ENCODE measurements around the gene TBC1D1. TPM values are rescaled to one million over a fixed set of nuclear protein-coding genes. Genes with fewer than 3 reads are reported as not detected.

The TBC1D1 gene
- total and polyA plus RNA-seq, 2 of the 8 experiments (the other 6 are each of a cell fraction or from before 2014, with no cell fraction given) = 96.9 to 162 TPM

DNA sequence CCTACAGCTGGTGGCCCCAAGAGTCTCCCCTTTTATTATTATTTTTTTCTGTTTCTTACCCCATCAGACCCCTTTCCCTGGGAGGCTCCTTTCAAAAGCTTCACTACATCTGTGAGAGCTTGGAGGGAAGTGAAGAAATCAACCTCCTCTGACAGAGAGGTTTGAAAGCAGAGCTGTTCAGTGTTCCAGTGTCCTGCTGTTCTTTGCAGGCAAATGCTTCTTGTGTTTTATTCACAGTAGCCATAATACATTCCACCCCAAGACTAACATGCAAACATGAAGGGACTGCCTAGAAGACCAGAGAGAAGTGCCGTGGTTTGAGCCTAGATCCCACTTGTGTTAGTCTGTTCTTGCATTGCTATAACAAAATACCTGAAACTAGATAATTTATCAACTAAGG, 261.4 kb downstream of the TBC1D1 start:
- Histone ChIP-seq H2BK5ac (ENCODE audit: low read depth, low read length) (no peak overlapping the region), H3K56ac (replicated peaks; ENCODE audit: insufficient read length, low read depth, low read length) (no peak overlapping the region), H3K4ac (replicated peaks; ENCODE audit: insufficient read length, low read depth, low read length) (no peak overlapping the region), H4K8ac (ENCODE audit: extremely low read depth, insufficient read depth, low read length) (no peak overlapping the region), H2BK12ac (ENCODE audit: low read depth, low read length) (no peak overlapping the region), H2BK20ac (ENCODE audit: low read length) (no peak overlapping the region), H2BK15ac (ENCODE audit: low read length) (no peak overlapping the region), H3K9ac (replicated peaks in 1 of 4; ENCODE audit: extremely low read depth in 1 of 4, low read depth in 3 of 4, low read length in 3 of 4) (no peak overlapping the region), H3K79me1 (ENCODE audit: low read depth, low read length) (no peaks in the 10 kb centered on the region), H4K20me1 (replicated peaks in 1 of 2; ENCODE audit: control insufficient read depth in 1 of 2, insufficient read depth in 2 of 2, low read length in 2 of 2) (no peaks in the 10 kb centered on the region), H3K23ac (ENCODE audit: insufficient read length) (no peak overlapping the region), H4K91ac (replicated peaks; ENCODE audit: insufficient read length, low read length) (no peak overlapping the region), H3K36me3 (ENCODE audit: control insufficient read depth in 2 of 4, insufficient read depth in 4 of 4, low read length in 3 of 4) (no peaks in the 10 kb centered on the region), H3K23me2 (ENCODE audit: low read depth, low read length) (no peaks in the 10 kb centered on the region), H2BK120ac (replicated peaks; ENCODE audit: low read depth, low read length) (no peak overlapping the region), H3K14ac (ENCODE audit: insufficient read length) (no peak overlapping the region), H3K27me3 (replicated peaks in 1 of 4; ENCODE audit: control insufficient read depth in 3 of 4, extremely low read depth in 1 of 4, insufficient read depth in 3 of 4, low read length in 3 of 4) (no peaks in the 10 kb centered on the region), H3K4me1 (replicated peaks in 1 of 4; ENCODE audit: control insufficient read depth in 3 of 4, insufficient read depth in 4 of 4, low read length in 3 of 4) (no peaks in the 10 kb centered on the region; a peak in 2 of 7 replicates), H3K18ac (ENCODE audit: extremely low read depth, low read length) (no peak overlapping the region), H2AK5ac (ENCODE audit: low read depth, low read length) (no peak overlapping the region), H2AFZ (ENCODE audit: low read length) (no peak overlapping the region), H4K5ac (ENCODE audit: insufficient read length, low read depth, low read length) (no peak overlapping the region), H3K79me2 (ENCODE audit: control insufficient read depth in 1 of 2, insufficient read depth in 2 of 2, low read length in 2 of 2) (no peaks in the 10 kb centered on the region), H3K9me3 (ENCODE audit: insufficient read depth in 2 of 2, low read depth in 1 of 2, low read length in 1 of 2) (no peaks in the 10 kb centered on the region), H3K27ac (ENCODE audit: low read depth, low read length) (no peak overlapping the region), H3K4me2 (ENCODE audit: insufficient read depth in 1 of 2, low read depth in 2 of 2, low read length in 2 of 2) (no peak overlapping the region), H3K4me3 (ENCODE audit: extremely low read depth in 1 of 4, insufficient read depth in 2 of 4, low read depth in 3 of 4, low read length in 4 of 4) (no peak overlapping the region)
- no peak for FAIRE-seq
- no peak for DNase-seq (ENCODE audit: low read depth in 1 of 2, low spot score in 2 of 2)
- ChIA-PET POLR2A (ENCODE audit: partially characterized antibody) (interaction anchor here (0.5 kb wide), 1 partner anchor 568 kb away, joined by 3 read pairs; no protein-coding TSS in a partner anchor), CTCF (ENCODE audit: partially characterized antibody) (interaction anchor here (0.7 to 1.4 kb wide), 3 partner anchors 32 to 78 kb away, joined by 3 to 4 read pairs (median 3); no protein-coding TSS in a partner anchor)
- 95% methylated on average over 1 of the region's 1 CpG; no CpG with 5 or more reads in 1 of the 2 experiments for WGBS, 2 experiments (ENCODE audit: extremely low coverage in 1 of 2, insufficient coverage in 1 of 2, insufficient read length in 1 of 2, insufficient replicate concordance in 2 of 2, low coverage in 1 of 2, low lambda C conversion rate in 2 of 2, missing lambda C conversion rate in 1 of 2)
- TF ChIP-seq BACH1 (IDR thresholded peaks at IDR 0.05; ENCODE audit: low read length) (no peak), CBX5 (IDR thresholded peaks at IDR 0.05; ENCODE audit: low read depth, low read length) (no peak), SP4 (IDR thresholded peaks at IDR 0.05; ENCODE audit: low read length) (no peak), EP300 (IDR thresholded peaks at IDR 0.05; ENCODE audit: borderline replicate concordance in 1 of 2, low read depth in 2 of 2, low read length in 2 of 2) (no peak), PHF8 (conservative IDR thresholded peaks at IDR 0.05; ENCODE audit: low read depth, low read length) (no peak), EZH2 (IDR thresholded peaks at IDR 0.05; ENCODE audit: low read depth, low read length, severe bottlenecking) (no peak), TBP (IDR thresholded peaks at IDR 0.05; ENCODE audit: low read depth, low read length) (no peak)
- TF ChIP-seq, protein P1, sequence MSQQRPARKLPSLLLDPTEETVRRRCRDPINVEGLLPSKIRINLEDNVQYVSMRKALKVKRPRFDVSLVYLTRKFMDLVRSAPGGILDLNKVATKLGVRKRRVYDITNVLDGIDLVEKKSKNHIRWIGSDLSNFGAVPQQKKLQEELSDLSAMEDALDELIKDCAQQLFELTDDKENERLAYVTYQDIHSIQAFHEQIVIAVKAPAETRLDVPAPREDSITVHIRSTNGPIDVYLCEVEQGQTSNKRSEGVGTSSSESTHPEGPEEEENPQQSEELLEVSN (IDR thresholded peaks at IDR 0.05) = no peak
- TF ChIP-seq, protein P2, sequence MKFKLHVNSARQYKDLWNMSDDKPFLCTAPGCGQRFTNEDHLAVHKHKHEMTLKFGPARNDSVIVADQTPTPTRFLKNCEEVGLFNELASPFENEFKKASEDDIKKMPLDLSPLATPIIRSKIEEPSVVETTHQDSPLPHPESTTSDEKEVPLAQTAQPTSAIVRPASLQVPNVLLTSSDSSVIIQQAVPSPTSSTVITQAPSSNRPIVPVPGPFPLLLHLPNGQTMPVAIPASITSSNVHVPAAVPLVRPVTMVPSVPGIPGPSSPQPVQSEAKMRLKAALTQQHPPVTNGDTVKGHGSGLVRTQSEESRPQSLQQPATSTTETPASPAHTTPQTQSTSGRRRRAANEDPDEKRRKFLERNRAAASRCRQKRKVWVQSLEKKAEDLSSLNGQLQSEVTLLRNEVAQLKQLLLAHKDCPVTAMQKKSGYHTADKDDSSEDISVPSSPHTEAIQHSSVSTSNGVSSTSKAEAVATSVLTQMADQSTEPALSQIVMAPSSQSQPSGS (IDR thresholded peaks at IDR 0.05; ENCODE audit: low read length) = no peak
